ENCODE data around the gene PSMD3. TPM values are rescaled to one million over a fixed set of nuclear protein-coding genes. Genes with fewer than 3 reads are reported as not detected.
"Not testable (repeated sequence)": the region's sequence is repeated elsewhere in the genome, so short reads cannot be mapped to it uniquely, and the experiment has no call there.

PSMD3 gene
- total RNA-seq, 1 experiment from 2014 or later, result 174 TPM

DNA sequence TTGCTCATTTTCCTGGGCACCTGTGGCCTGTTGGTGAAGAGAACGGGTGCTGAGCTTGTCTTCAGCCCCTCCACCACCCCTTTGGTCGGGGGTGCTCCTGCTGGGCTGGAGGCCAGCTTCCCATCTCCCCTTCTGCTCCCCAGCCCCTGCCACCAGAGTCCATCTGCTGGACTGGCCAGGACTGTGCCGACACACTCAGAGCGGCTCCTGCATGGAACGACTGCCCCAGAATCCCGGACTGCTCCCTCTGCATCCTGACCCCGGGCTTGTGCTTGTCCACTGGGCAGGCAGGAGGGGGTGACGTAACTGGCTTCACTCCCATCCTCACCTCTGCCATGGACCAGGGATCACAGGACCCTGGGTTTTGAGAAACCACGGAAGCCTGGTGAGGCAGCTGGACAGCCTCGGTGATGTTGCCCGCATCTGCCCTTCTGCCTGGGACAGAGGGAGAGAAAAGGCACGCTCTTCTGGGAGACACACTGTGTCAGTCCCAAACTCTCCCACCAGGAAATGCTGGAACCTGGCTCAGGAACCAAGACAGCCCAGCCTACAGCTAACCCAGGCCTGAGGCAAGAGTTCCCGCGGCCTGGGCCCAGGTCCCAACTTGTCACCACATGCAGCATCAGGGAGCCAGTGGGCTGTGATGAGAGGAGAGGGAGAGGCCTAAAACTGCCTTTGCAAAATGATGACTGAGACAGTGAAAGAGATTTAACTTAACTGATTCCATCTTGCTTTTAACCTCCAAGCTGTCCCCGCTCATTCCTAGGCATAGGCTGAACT is 33.9 kb upstream of the PSMD3 start:
- no CpG with 5 or more reads among the region's 15 CpGs for WGBS (ENCODE audit: extremely low coverage, insufficient read length, low lambda C conversion rate)
- Histone ChIP-seq H3K27ac (ENCODE audit: insufficient read length, low read depth, low read length) (no peak overlapping the region), H2AK5ac (ENCODE audit: insufficient read length, low read length) (no peak overlapping the region), H2BK120ac (ENCODE audit: low read depth, low read length, poor library complexity, severe bottlenecking) (no peak overlapping the region), H3K9me3 (ENCODE audit: control insufficient read depth, low read depth, low read length) (no peaks in the 10 kb centered on the region), H2BK15ac (ENCODE audit: low read depth, low read length) (no peak overlapping the region), H3K79me2 (ENCODE audit: insufficient read depth, low read length) (no peaks in the 10 kb centered on the region), H3K4ac (ENCODE audit: low read depth, low read length) (no peak overlapping the region), H3K9ac (ENCODE audit: extremely low read depth, insufficient read length, low read length) (no peak overlapping the region), H4K91ac (ENCODE audit: insufficient read length, low read depth, low read length) (no peak overlapping the region), H3K23ac (ENCODE audit: insufficient read length, low read depth, low read length) (no peak overlapping the region), H3K18ac (ENCODE audit: insufficient read length, low read depth, low read length) (no peak overlapping the region), H4K20me1 (ENCODE audit: control insufficient read depth, insufficient read depth, insufficient read length) (no peaks in the 10 kb centered on the region), H3K4me1 (ENCODE audit: insufficient read depth, low read length) (no peaks in the 10 kb centered on the region; the same call in 1 of the 2 replicates), H3T11ph (ENCODE audit: low read length) (no peak overlapping the region), H3K27me3 (ENCODE audit: insufficient read depth, low read length) (no peaks in the 10 kb centered on the region), H3K4me2 (ENCODE audit: insufficient read depth, insufficient read length, low read length) (no peak overlapping the region), H3K79me1 (ENCODE audit: insufficient read depth, low read depth, low read length, poor library complexity, severe bottlenecking) (no peaks in the 10 kb centered on the region), H3K14ac (ENCODE audit: insufficient read depth, low read length) (no peak overlapping the region; the same call in 1 of the 2 replicates), H3K56ac (ENCODE audit: insufficient read length, low read depth, low read length) (no peak overlapping the region), H4K8ac (replicated peaks; ENCODE audit: insufficient read length, low read depth, low read length) (no peak overlapping the region), H2BK5ac (ENCODE audit: insufficient read length, low read length) (no peak overlapping the region), H3K23me2 (ENCODE audit: insufficient read length, low read depth, low read length, poor library complexity, severe bottlenecking) (no peaks in the 10 kb centered on the region), H2AFZ (ENCODE audit: low read length) (no peak overlapping the region), H4K5ac (ENCODE audit: insufficient read length, low read depth, low read length) (no peak overlapping the region), H2BK20ac (ENCODE audit: low read depth, low read length, poor library complexity, severe bottlenecking) (no peak overlapping the region), H2BK12ac (ENCODE audit: insufficient read length, low read depth, low read length) (no peak overlapping the region)
- peaks cover 22% of the 10 kb centered on the region for H3K27me3 Mint-ChIP-seq (ENCODE audit: low read depth)
- no peaks in the 10 kb centered on the region; a peak in 1 of 5 replicates for H3K9me3 Mint-ChIP-seq
- H3K4me3 Mint-ChIP-seq, result no peak overlapping the region
- no peaks in the 10 kb centered on the region for H3K36me3 Mint-ChIP-seq (ENCODE audit: insufficient read depth in 1 of 3, low read depth in 3 of 3)
- no peak for DNase-seq
- H3K4me1 Mint-ChIP-seq, result peaks cover 8 to 23% of the 10 kb centered on the region in 2 experiments
- H3K27ac Mint-ChIP-seq, result no peak overlapping the region
- TF ChIP-seq, protein P1, sequence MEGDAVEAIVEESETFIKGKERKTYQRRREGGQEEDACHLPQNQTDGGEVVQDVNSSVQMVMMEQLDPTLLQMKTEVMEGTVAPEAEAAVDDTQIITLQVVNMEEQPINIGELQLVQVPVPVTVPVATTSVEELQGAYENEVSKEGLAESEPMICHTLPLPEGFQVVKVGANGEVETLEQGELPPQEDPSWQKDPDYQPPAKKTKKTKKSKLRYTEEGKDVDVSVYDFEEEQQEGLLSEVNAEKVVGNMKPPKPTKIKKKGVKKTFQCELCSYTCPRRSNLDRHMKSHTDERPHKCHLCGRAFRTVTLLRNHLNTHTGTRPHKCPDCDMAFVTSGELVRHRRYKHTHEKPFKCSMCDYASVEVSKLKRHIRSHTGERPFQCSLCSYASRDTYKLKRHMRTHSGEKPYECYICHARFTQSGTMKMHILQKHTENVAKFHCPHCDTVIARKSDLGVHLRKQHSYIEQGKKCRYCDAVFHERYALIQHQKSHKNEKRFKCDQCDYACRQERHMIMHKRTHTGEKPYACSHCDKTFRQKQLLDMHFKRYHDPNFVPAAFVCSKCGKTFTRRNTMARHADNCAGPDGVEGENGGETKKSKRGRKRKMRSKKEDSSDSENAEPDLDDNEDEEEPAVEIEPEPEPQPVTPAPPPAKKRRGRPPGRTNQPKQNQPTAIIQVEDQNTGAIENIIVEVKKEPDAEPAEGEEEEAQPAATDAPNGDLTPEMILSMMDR (conservative IDR thresholded peaks at IDR 0.05), result no peak

- not testable (repeated sequence) for H3K79me2 ChIP-seq (ENCODE audit: insufficient read depth, low read length); H4K5ac ChIP-seq (ENCODE audit: insufficient read length, low read depth, low read length); H3K4me3 Mint-ChIP-seq; H3K18ac ChIP-seq (ENCODE audit: insufficient read length, low read depth, low read length); H4K91ac ChIP-seq (ENCODE audit: insufficient read length, low read depth, low read length); H2AFZ ChIP-seq (ENCODE audit: low read length); H3K79me1 ChIP-seq (ENCODE audit: insufficient read depth, low read depth, low read length, poor library complexity, severe bottlenecking); H3K9ac ChIP-seq (ENCODE audit: extremely low read depth, insufficient read length, low read length); H3K14ac ChIP-seq (ENCODE audit: insufficient read depth, low read length); H2BK20ac ChIP-seq (ENCODE audit: low read depth, low read length, poor library complexity, severe bottlenecking); H3K27ac ChIP-seq (ENCODE audit: insufficient read length, low read depth, low read length); H4K8ac ChIP-seq (replicated peaks; ENCODE audit: insufficient read length, low read depth, low read length); H4K20me1 ChIP-seq (ENCODE audit: control insufficient read depth, insufficient read depth, insufficient read length); H3K23ac ChIP-seq (ENCODE audit: insufficient read length, low read depth, low read length); H2BK15ac ChIP-seq (ENCODE audit: low read depth, low read length); H3K56ac ChIP-seq (ENCODE audit: insufficient read length, low read depth, low read length); DNase-seq; H3K27ac Mint-ChIP-seq; H2AK5ac ChIP-seq (ENCODE audit: insufficient read length, low read length); H3K4ac ChIP-seq (ENCODE audit: low read depth, low read length); H3K9me3 ChIP-seq (ENCODE audit: control insufficient read depth, low read depth, low read length); H3K9me3 Mint-ChIP-seq; H3K4me2 ChIP-seq (ENCODE audit: insufficient read depth, insufficient read length, low read length); H2BK5ac ChIP-seq (ENCODE audit: insufficient read length, low read length); H3K36me3 Mint-ChIP-seq (ENCODE audit: insufficient read depth in 1 of 3, low read depth in 3 of 3); H2BK12ac ChIP-seq (ENCODE audit: insufficient read length, low read depth, low read length); H3K27me3 ChIP-seq (ENCODE audit: insufficient read depth, low read length); H3T11ph ChIP-seq (ENCODE audit: low read length); H3K4me1 ChIP-seq (ENCODE audit: insufficient read depth, low read length); H2BK120ac ChIP-seq (ENCODE audit: low read depth, low read length, poor library complexity, severe bottlenecking); H3K23me2 ChIP-seq (ENCODE audit: insufficient read length, low read depth, low read length, poor library complexity, severe bottlenecking)
- Mint-ChIP-seq H3K4me1 (peaks cover 17 to 25% of the 10 kb centered on the region in 2 experiments), H3K27me3 (ENCODE audit: low read depth) (peaks cover 22% of the 10 kb centered on the region)
- WGBS (ENCODE audit: extremely low coverage, insufficient read length, low lambda C conversion rate), result no CpG with 5 or more reads among the region's 5 CpGs
Observed at GRCh38 chr17:39948489-39948828, 32.1 kb upstream of the PSMD3 start.
